Erythroblast (primary cell): ENCODE data around the gene IGIP.

ENCODE experiments used
- DNase-seq, 2 experiments: peaks; one replicate each; lab custom pipeline; 2025; lab: John Stamatoyannopoulos, UW
- GATA1 ChIP-seq: IDR thresholded peaks from 2 replicates; pipeline ENCODE4 v1.6.1; 2011; ENCODE audit warnings: low read depth, mild to moderate bottlenecking, control low read depth, low read length, moderate library complexity
- POLR2A ChIP-seq: IDR thresholded peaks from 2 replicates; pipeline ENCODE4 v1.6.1; 2011; ENCODE audit warnings: mild to moderate bottlenecking, low read length

The IGIP gene

DNA sequence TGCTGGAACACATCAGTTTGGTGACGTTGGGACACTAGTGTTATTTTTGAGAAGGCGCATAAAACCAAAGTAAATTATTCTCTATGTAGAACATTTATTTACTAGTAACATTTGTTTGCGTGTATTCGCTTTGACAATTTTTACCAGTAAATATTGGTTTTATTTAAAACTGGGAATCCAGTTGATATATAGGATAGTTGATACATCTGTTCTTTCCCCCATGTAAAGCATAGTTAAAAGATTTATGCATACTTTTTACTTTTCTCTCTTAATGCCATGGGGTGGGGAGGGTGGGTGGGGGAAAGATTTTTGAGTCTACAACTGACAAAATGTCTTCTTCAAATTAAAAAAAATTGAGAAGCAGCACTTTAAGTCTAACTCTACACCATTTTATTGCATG is at the start of gene IGIP:
Gene IGIP (plus strand): TSS at position 301 of the 400 bp plus-strand sequence. CDS start 2,540 bp downstream, outside the sequence.
- DNase-seq, result no peak
- TF ChIP-seq GATA1 (no peak), POLR2A (no peak)

DNA sequence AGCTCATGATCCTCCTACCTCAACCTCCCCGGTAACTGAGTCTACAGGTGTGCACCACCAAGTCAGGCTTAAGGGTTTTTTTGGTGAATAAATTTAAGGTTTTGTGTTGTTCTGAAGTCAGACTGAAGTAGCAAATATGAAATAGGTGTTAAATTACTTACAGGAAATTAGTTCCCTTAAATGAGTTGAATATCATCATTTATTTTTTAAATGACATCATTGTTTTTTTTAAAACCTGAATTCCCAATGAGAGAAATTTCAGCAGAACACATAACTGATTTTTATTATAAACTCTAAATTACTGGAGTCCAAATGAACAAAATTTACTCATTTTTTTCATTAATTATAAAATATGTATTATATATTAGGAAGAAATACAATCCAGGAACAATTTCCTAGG is 49.6 kb upstream of the IGIP start:
- TF ChIP-seq GATA1 (no peak), POLR2A (no peak)
- no peak for DNase-seq

DNA sequence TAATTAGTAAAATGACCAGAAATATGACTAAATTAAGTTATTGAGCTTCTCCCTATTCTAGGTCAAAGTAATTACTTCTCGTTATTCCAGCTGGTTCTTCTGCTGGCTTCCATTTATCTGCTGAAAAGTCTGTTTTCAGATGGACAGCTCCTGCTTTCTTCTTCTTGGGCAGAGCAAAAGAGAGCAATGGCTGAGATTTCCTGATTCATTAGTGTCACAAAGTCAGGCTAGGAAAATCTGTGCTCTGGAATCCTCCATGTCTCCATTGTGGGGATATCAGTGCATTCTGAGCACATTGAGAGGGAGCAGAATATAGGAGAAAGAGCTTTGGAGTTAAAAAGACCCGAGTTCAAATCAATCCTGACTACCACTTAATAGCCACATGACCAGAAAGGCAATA is 48.9 kb upstream of the IGIP start:
- DNase-seq, result no peak
- TF ChIP-seq GATA1 (no peak), POLR2A (no peak)

DNA sequence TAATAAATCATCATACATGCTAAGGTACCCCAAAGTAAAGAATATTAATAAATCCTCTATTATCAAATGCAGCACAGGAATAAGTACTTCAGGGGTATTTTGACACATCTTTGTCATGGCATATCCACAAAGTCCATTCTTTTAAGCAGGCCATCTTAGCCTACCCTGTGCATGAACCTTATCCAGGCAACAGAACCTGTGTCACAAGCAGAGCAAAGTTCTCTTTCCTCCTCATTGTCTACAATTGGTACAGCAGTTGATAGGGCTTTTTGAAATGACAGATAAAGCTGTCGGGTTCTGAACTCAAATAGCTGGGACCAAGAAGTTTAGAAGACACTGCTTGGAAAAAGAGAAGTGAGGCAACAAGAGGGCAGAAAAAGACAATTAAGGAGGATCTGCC is 42.6 kb upstream of the IGIP start:
- no peak for DNase-seq
- TF ChIP-seq POLR2A, result no peak
- no peak for TF ChIP-seq GATA1

DNA sequence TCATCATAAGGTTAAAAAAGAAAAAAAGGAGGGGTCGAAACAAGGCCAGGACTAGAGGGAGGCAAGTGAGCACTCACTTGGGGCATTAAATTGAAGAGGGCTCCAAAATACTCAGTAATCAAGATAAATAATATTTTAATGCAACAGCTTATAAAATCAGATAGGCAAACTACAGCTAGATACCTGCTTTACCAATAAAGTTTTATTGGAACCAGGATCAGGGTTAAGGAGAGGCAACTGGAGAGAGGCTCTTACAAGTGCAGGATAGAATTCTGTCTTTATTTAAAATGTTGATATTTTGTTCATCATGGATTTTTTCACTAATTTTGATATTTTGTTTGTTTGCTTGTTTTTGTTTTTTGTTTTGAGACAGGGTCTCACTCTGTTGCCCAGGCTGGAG is 42.1 kb upstream of the IGIP start:
- no peak for DNase-seq
- TF ChIP-seq GATA1 (no peak), POLR2A (no peak)

DNA sequence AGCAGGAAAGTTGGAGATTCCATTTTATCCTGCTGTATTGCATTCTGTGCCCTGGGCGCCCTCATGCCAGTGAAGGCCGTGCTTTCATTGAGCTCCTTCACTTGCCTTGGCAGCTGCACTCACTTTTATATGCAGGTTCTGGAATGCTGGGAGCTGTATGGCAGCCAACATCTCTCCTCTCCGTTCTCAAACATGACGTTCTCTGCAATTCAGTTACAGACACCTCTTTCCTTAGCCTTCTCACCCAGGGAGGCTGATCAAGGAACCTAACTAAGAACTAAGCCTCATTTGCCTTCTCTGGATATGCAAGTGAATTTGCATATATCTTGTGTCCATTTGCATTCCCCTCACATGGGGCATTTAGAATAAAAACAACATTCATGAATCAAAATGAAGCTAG is 41.2 kb upstream of the IGIP start:
- TF ChIP-seq GATA1, result no peak
- TF ChIP-seq POLR2A, result no peak
- no peak for DNase-seq

DNA sequence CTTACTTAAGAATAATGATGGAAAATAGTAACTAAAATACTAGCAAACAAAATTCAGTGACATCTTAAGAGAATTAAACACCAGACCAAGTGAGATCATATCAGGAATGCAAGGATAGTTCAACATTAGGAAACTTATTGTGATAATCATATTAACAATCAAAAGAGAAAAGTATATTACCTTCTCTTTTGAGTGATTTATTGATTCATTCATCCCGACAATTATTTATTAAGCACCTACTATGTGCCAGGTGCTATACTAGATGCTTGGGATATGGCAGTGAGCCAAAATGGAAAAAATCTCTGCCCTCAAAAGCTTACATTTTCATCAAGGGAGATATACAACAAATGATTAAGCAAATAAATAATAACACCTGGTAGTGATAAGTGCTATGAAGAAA is 35.5 kb upstream of the IGIP start:
- DNase-seq, result no peak
- TF ChIP-seq GATA1, result no peak
- no peak for TF ChIP-seq POLR2A

DNA sequence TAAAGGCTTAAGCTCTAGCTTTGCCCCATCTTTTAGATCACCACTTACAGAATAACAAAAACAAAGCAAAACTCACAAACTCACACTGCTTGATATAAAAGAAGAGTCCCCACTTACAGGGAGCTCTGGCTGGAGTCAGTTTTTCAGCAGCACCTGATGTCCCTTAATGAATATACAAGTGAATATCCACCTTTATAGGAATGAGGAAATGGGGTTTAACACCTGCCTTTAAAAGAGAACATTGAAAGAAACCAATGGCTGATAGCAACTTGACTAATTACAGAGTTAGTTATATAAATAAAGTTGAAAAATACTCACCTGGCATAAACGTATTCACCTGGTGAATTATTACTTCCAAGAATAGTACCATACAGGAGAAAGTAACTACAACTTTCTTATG is 32.6 kb upstream of the IGIP start:
- TF ChIP-seq GATA1, result no peak
- no peak for TF ChIP-seq POLR2A
- DNase-seq, result no peak

DNA sequence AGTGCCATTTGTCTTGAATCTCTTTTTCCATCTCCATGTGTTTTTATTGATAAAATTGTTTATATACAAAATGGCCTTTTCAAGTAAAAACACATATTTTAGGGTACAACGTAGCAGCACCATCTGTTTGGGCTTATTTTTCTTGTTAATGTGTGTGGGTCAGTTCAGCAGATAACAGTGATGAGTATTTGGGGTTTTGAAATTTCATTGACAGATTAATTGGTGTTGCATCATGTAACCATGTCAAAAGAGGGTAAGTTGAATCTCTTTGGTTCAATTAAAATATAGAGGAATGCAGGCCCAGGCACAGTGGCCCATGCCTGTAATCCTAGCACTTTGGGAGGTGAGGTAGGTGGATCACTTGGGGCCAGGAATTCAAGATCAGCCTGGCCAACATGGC is 31.9 kb upstream of the IGIP start:
- TF ChIP-seq POLR2A, result no peak
- no peak for TF ChIP-seq GATA1

DNA sequence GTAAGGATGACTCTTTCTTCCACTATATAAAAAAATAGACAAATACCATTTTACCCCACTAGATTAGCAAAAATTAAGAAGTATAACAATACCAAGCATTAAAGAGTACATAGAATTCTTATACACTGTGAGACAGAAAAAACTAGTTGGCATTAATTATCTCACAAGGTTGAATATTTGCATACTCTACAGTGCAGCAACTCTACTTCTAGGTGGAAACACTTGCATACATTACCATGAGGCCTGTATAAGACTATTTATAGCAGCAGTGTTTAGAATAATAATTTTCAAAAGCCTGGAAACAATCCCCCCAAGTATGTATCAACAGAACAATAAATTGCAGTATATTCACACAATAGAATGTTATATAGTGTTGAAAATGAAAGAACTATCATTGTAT is 30.8 kb upstream of the IGIP start:
- no peak for DNase-seq
- no peak for TF ChIP-seq POLR2A
- TF ChIP-seq GATA1, result no peak

More for the DNA sequence above, 31.9 kb upstream of the IGIP start:
- DNase-seq, result no peak

DNA sequence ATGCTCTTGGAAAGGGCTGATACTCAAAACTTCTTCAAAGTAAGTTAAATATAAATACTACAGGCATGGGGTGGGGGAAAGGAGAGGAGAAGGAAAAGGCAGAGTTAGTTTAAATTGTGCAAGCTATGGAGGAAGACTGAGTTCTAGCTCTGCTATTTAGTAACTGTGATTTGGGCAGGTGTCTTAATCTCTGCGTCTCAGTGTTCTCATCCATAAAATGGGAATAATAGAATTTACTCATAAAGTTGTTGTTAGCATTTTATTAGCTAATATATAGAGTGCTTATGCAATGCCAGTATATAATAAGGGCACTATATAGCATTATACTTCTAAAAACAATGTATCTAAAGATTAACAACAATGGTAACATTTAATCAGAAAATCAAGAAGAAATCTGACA is 24.6 kb upstream of the IGIP start:
- no peak for TF ChIP-seq POLR2A
- TF ChIP-seq GATA1, result no peak
- DNase-seq, result no peak

DNA sequence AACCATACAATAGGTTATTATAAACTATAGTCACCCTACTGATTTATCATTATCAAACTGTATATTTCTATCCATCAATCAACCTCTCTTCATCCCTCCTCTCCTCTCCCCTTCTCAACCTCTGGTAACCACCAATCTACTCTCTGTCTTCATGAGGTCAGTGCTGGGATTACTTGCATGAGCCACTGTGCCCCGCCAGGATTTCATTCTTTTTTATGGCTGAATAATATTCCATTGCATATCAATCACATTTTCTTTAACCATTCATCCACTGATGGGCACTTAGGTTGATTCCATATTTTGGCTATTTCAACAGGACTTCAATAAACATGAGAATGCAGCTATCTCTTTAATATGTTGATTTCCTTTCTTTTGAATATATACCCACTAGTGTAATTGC is 22.6 kb upstream of the IGIP start:
- DNase-seq, result no peak
- TF ChIP-seq POLR2A (no peak), GATA1 (no peak)

DNA sequence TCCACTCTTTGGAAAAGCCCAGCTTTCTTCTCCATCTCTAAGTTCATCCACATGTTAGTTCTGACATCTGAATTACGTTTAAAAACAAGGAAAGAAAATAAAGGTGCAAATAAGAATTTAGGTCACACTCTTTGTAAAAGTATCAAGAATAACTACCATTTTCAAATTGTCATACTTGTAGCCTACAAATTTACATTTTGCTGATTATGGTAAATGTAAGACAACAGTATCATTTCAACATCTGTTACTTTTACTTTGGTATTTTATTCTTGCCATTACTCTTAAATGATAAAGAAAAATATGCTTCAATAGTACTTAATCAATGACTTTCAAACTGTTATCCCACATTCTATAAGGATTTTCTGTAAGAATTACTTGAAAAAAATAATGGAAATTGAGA is 21.6 kb upstream of the IGIP start:
- DNase-seq, result no peak
- TF ChIP-seq POLR2A, result no peak
- TF ChIP-seq GATA1, result no peak

DNA sequence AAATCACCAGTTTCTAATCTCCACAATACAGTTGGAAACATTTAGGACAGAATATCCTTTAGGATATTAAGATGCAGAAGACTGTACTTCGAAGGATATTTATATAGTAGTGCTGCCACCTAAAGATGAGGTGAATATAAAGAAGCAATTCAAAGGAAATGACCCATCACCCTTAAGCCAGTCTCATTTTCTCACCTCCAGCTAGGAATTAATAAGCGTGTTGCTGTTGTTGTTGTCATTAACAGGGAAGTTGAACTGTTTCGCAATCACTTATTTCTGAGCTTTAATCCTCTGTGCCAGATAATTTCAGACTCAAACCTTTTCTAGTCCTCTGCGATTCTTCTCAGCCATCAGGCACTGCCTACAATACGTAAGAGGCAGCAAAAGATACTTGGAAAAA is 19.6 kb upstream of the IGIP start:
- DNase-seq, result peak in 1 of 2 experiments; percentile 16
- no peak for TF ChIP-seq GATA1
- TF ChIP-seq POLR2A, result no peak

DNA sequence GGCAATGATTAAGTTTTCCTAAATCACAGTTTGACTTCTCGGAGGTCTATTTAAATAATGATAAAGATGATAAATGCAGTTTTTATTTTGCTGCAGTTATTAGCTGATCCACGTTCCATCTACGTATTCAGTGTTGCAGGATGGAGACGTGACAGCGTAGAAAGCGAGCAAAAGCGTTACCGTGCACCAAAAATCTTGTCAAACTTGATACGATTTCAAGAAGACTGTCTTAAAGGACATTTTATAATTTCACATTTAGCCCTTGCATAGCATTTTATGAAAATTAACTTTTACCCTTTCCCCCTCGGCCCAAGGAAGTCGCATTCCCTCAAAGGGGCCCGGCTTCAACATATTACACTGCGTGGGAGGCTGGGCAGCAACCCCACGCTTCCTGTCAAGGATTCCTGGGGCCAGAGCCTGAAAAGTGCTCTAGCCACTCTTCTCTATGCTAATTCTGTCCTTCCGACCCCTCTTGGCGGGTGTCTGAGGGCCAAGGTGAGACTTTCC is 18.9 kb upstream of the IGIP start:
- DNase-seq, result no peak
- no peak for TF ChIP-seq GATA1
- no peak for TF ChIP-seq POLR2A

DNA sequence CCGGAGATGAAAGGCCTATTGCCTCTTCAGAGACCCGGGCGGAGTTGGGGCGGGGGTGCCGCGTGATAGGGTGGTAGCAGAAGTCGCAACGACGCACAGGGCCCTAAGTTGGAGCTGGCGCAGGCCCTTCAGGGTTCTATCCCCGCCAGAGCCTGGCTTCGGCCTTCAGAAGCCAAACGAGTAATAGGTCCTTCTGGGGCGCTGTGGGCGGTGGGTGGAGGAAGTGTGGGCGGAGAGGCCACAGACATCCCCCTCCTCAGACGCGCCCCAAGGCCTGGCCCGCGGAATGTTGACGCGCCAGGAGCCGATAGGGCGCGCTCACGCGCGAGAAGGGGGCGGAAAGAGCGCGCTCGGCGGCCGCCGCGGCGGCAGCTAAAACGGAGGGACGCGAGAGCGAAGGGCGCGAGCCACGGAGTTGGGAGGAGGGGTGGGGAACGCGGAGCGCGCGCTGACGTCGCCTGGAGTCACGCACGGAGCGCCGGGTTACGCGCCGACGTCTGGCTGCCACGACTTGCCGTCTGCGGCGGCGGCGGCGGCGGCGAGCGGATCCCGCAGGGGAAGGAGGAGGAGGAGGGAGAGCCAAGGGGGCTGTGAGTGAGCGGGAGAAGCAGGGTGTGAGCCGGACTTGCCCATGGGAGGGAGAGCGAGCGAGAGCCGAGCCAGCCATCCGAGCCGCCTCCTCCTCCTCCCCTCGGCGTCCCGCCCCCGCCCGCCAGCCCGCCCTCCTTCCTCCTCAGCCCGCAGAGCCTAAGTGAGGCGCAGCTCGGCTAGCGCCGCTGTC is 18.2 kb upstream of the IGIP start:
- peak; percentile 92 to 94 for DNase-seq
- TF ChIP-seq POLR2A, result peak; percentile 78
- TF ChIP-seq GATA1, result no peak
